GM23338 (cell line): ENCODE data around the gene NKD1. TPM values are rescaled to one million over a fixed set of nuclear protein-coding genes. Genes with fewer than 3 reads are reported as not detected.

Experiments
- ATAC-seq: fragments of 200-7000 bp; cut with Tn5 transposase; 3 replicates; pipeline ENCODE4 v1.9.1; 2020
- DNase-seq: peaks from one replicate; pipeline ENCODE4 v3.0.0-alpha.2; 2015; ENCODE audit warnings: low spot score
- H2AFZ ChIP-seq: fragments of 200-600 bp; sonication (generic); 2 replicates; pipeline ENCODE4 v1.8.0; 2016; ENCODE audit warnings: antibody characterized with exemption, mild to moderate bottlenecking, moderate library complexity
- H3F3A ChIP-seq: fragments of 200-600 bp; sonication (generic); replicated peaks from 2 replicates; pipeline ENCODE4 v1.8.0; 2017; ENCODE audit warnings: antibody characterized with exemption, mixed run types, low read depth
- H3K27ac ChIP-seq: fragments of 200-600 bp; sonication (generic); 2 replicates; pipeline ENCODE4 v1.6.1; 2016; ENCODE audit warnings: low read depth
- H3K27me3 ChIP-seq: fragments of 200-600 bp; sonication (generic); 2 replicates; pipeline ENCODE4 v1.8.0; 2016; ENCODE audit warnings: mild to moderate bottlenecking, mixed run types, moderate library complexity; ENCODE audit not compliant: insufficient read depth
- H3K36me3 ChIP-seq: fragments of 200-600 bp; sonication (generic); 2 replicates; pipeline ENCODE4 v1.8.0; 2016; ENCODE audit warnings: mild to moderate bottlenecking; ENCODE audit not compliant: insufficient read depth
- H3K4me1 ChIP-seq: fragments of 200-600 bp; sonication (generic); 2 replicates; pipeline ENCODE4 v1.8.0; 2016; ENCODE audit warnings: mild to moderate bottlenecking, moderate library complexity; ENCODE audit not compliant: insufficient read depth
- H3K4me2 ChIP-seq: fragments of 200-600 bp; sonication (generic); 2 replicates; pipeline ENCODE4 v1.7.1; 2017; ENCODE audit warnings: mixed run types
- H3K4me3 ChIP-seq: fragments of 200-600 bp; sonication (generic); 2 replicates; pipeline ENCODE4 v1.6.1; 2016; ENCODE audit warnings: mixed run types
- H3K79me2 ChIP-seq: fragments of 200-600 bp; sonication (generic); replicated peaks from 2 replicates; pipeline ENCODE4 v1.8.0; 2017; ENCODE audit warnings: mild to moderate bottlenecking; ENCODE audit not compliant: insufficient read depth
- H3K9me2 ChIP-seq: fragments of 200-600 bp; sonication (generic); 2 replicates; pipeline ENCODE4 v1.8.0; 2017; ENCODE audit not compliant: insufficient read depth
- H4K20me1 ChIP-seq: fragments of 200-600 bp; sonication (generic); replicated peaks from 2 replicates; pipeline ENCODE4 v1.8.0; 2017; ENCODE audit warnings: mild to moderate bottlenecking; ENCODE audit not compliant: insufficient read depth
- H3K27ac Mint-ChIP-seq: 2 replicates; pipeline ENCODE4 v1.8.0; 2020; ENCODE audit warnings: inconsistent platforms, mild to moderate bottlenecking, moderate library complexity, mixed read lengths
- H3K27me3 Mint-ChIP-seq: 3 replicates; pipeline ENCODE4 v1.8.0; 2022; ENCODE audit warnings: low read depth, mild to moderate bottlenecking, moderate library complexity, mixed read lengths, inconsistent platforms; ENCODE audit not compliant: insufficient read depth, poor library complexity
- H3K36me3 Mint-ChIP-seq: 3 replicates; pipeline ENCODE4 v1.8.0; 2021; ENCODE audit warnings: low read depth, mild to moderate bottlenecking, inconsistent platforms, moderate library complexity, mixed read lengths
- H3K4me1 Mint-ChIP-seq: 3 replicates; pipeline ENCODE4 v1.8.0; 2020; ENCODE audit warnings: mild to moderate bottlenecking, inconsistent platforms, mixed read lengths
- H3K4me3 Mint-ChIP-seq: 3 replicates; pipeline ENCODE4 v1.8.0; 2021; ENCODE audit warnings: moderate library complexity, mild to moderate bottlenecking, inconsistent platforms, mixed read lengths
- H3K9me3 Mint-ChIP-seq: 3 replicates; pipeline ENCODE4 v1.8.0; 2020; ENCODE audit warnings: moderate library complexity, mild to moderate bottlenecking, inconsistent platforms, mixed read lengths
- CREB1 ChIP-seq: fragments of 250-450 bp; sonication (Bioruptor Pico); IDR thresholded peaks from 2 replicates; pipeline ENCODE4 v1.5.0; 2020; ENCODE audit warnings: low read depth, mild to moderate bottlenecking, moderate library complexity
- CTCF ChIP-seq, 2 experiments: fragments of 200-600 bp in 1 of 2; sonication (generic) in 1 of 2; conservative IDR thresholded peaks; 2 replicates each; pipeline versions ENCODE4 v1.5.1 to v1.6.1; 2016 to 2017; ENCODE audit warnings: antibody characterized with exemption in 2 of 2, low read depth in 2 of 2, mild to moderate bottlenecking in 2 of 2, moderate library complexity in 1 of 2
- EZH2 ChIP-seq: fragments of 200-600 bp; sonication (generic); IDR thresholded peaks from one replicate; pipeline ENCODE4 v1.8.0; 2017; ENCODE audit warnings: antibody characterized with exemption, mild to moderate bottlenecking, low read depth; ENCODE audit not compliant: unreplicated experiment
- EZH2phosphoT487 ChIP-seq: fragments of 200-600 bp; sonication (generic); IDR thresholded peaks from one replicate; pipeline ENCODE4 v1.8.1; 2018; ENCODE audit warnings: antibody characterized with exemption; ENCODE audit not compliant: unreplicated experiment
- JUNB ChIP-seq: IDR thresholded peaks from one replicate; pipeline ENCODE4 v1.6.1; 2016; ENCODE audit warnings: antibody characterized with exemption; ENCODE audit not compliant: unreplicated experiment
- NANOG ChIP-seq: IDR thresholded peaks from 2 replicates; pipeline ENCODE4 v1.6.1; 2016; ENCODE audit warnings: antibody characterized with exemption, borderline replicate concordance
- POLR2AphosphoS5 ChIP-seq: IDR thresholded peaks from 2 replicates; pipeline ENCODE4 v1.6.1; 2016; ENCODE audit warnings: antibody characterized with exemption, low read depth
- REST ChIP-seq: IDR thresholded peaks from one replicate; pipeline ENCODE4 v1.6.1; 2018; ENCODE audit warnings: antibody characterized with exemption; ENCODE audit not compliant: unreplicated experiment
- STAT1 ChIP-seq: IDR thresholded peaks from one replicate; pipeline ENCODE4 v1.6.1; 2016; ENCODE audit warnings: antibody characterized with exemption; ENCODE audit not compliant: unreplicated experiment
- ZNF114 ChIP-seq: fragments of 250-450 bp; sonication (Bioruptor Pico); IDR thresholded peaks from 2 replicates; pipeline ENCODE4 v1.5.0; 2020; ENCODE audit warnings: mild to moderate bottlenecking, moderate library complexity
- ZNF331 ChIP-seq: fragments of 250-450 bp; sonication (Bioruptor Pico); IDR thresholded peaks from 2 replicates; pipeline ENCODE4 v1.5.0; 2020; ENCODE audit warnings: low read depth, mild to moderate bottlenecking, moderate library complexity
- ZNF462 ChIP-seq: fragments of 250-450 bp; sonication (Bioruptor Pico); IDR thresholded peaks from 2 replicates; pipeline ENCODE4 v1.5.0; 2020; ENCODE audit warnings: mild to moderate bottlenecking, moderate library complexity
- polyA plus RNA-seq: library from polyadenylated mRNA; unstranded; fragments of >200 nt; fragmentation: Nextera tagmentation; extraction: Ambion mirVana; gene quantifications from 2 replicates; pipeline ENCODE4 v1.2.1, GENCODE V29; 2016
- total RNA-seq: library from RNA; depleted of rRNA; stranded (reverse); fragments of >200 nt; shearing (Covaris generic); gene quantifications from 2 replicates; pipeline ENCODE4 v1.2.3, GENCODE V29; 2014
- TF ChIP-seq, protein P1 (sequence below): IDR thresholded peaks from 2 replicates; pipeline ENCODE4 v1.6.1; 2016; ENCODE audit warnings: antibody characterized with exemption

NKD1 gene
- total and polyA plus RNA-seq, 2 experiments from 2014 or later, result 2.1 to 2.3 TPM

DNA sequence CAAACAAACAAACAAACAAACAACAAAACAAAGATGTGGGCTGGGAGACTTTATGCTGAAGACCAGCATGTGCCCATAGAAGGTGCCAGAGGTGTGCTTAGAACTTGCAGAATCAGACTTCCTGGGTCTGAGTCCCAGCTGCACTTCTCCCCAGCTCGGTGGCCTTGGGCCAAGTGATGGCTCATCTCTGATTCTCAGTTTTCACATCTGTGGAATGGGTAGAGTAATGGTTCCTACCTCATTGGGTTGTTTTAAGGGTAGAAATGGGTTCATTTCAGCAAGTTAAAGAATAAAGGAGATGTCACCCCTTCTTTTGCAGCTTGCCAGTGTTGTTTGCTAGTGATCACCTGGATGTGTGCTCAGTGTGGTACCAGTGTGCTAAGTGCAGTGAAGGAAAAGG, 10.7 kb downstream of the NKD1 start:
- H3K27ac ChIP-seq, result no peak overlapping the region
- no peak overlapping the region for H3K4me2 ChIP-seq
- no peak for DNase-seq
- Mint-ChIP-seq H3K27me3 (peaks cover 5% of the 10 kb centered on the region), H3K9me3 (peaks cover 9% of the 10 kb centered on the region; the same call in 2 of the 3 replicates), H3K4me1 (no peaks in the 10 kb centered on the region; the same call in 2 of the 3 replicates), H3K36me3 (peaks cover 8% of the 10 kb centered on the region), H3K27ac (no peak overlapping the region), H3K4me3 (no peak overlapping the region)
- H3K4me3 ChIP-seq, result no peak overlapping the region
- H3F3A ChIP-seq, result no peaks in the 10 kb centered on the region
- H2AFZ ChIP-seq, result no peak overlapping the region
- no peaks in the 10 kb centered on the region for H3K79me2 ChIP-seq
- no peaks in the 10 kb centered on the region for H3K9me2 ChIP-seq
- no peak for ATAC-seq
- no peaks in the 10 kb centered on the region; the same call in 1 of the 2 replicates for H4K20me1 ChIP-seq
- TF ChIP-seq EZH2 (no peak), CTCF (conservative IDR thresholded peaks at IDR 0.05; ENCODE audit: low read depth in 2 of 2) (no peak), NANOG (no peak), STAT1 (no peak), EZH2phosphoT487 (no peak), POLR2AphosphoS5 (no peak), ZNF331 (no peak), ZNF114 (no peak), ZNF462 (CRISPR knock-in tag) (no peak), JUNB (no peak), CREB1 (CRISPR knock-in tag) (no peak), REST (no peak)
- TF ChIP-seq, protein P1, sequence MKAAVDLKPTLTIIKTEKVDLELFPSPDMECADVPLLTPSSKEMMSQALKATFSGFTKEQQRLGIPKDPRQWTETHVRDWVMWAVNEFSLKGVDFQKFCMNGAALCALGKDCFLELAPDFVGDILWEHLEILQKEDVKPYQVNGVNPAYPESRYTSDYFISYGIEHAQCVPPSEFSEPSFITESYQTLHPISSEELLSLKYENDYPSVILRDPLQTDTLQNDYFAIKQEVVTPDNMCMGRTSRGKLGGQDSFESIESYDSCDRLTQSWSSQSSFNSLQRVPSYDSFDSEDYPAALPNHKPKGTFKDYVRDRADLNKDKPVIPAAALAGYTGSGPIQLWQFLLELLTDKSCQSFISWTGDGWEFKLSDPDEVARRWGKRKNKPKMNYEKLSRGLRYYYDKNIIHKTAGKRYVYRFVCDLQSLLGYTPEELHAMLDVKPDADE, result no peak
- H3K36me3 ChIP-seq, result no peaks in the 10 kb centered on the region
- no peaks in the 10 kb centered on the region for H3K27me3 ChIP-seq
- H3K4me1 ChIP-seq, result no peaks in the 10 kb centered on the region
